Breast epithelium (tissue), 4 donors: ENCODE results near the gene NUDT1. TPM values are rescaled to one million over a fixed set of nuclear protein-coding genes. Genes with fewer than 3 reads are reported as not detected.

Experiments used
- DNase-seq, 2 donors: peaks; one replicate each; pipeline ENCODE4 v3.0.0-alpha.2; 2019; ENCODE audit warnings: low spot score in 2 of 2
- H3K27ac ChIP-seq, 2 donors: fragments of 200-600 bp; sonication (generic) in 1 of 2; one replicate each; pipeline ENCODE4 v1.5.1; 2016 to 2019; ENCODE audit warnings: mild to moderate bottlenecking in 1 of 2
- H3K27me3 ChIP-seq, 2 donors: fragments of 200-600 bp; sonication (generic) in 1 of 2; one replicate each; pipeline versions ENCODE4 v1.5.1 to v1.6.0; 2017 to 2019; ENCODE audit warnings: control low read depth in 1 of 2, mild to moderate bottlenecking in 1 of 2
- H3K36me3 ChIP-seq: fragments of 200-600 bp; one replicate; pipeline ENCODE4 v1.5.1; 2019
- H3K4me1 ChIP-seq, 2 donors: fragments of 200-600 bp; sonication (generic); one replicate each; pipeline ENCODE4 v1.5.1; 2016 to 2019; ENCODE audit warnings: control low read depth in 1 of 2
- H3K4me3 ChIP-seq, 3 donors: fragments of 200-600 bp; sonication (generic); 1 replicate in 2 of 3; 2 replicates in 1 of 3; pipeline ENCODE4 v1.5.1; 2016 to 2019; ENCODE audit warnings: mild to moderate bottlenecking in 3 of 3, moderate library complexity in 2 of 3
- H3K9me3 ChIP-seq, 2 donors: fragments of 200-600 bp; sonication (generic) in 1 of 2; one replicate each; pipeline ENCODE4 v1.5.1; 2016 to 2019; ENCODE audit warnings: control low read depth in 1 of 2
- POLR2A ChIP-seq: fragments of 450-650 bp; IDR thresholded peaks from one replicate; pipeline ENCODE4 v1.6.1; 2016; ENCODE audit warnings: antibody characterized with exemption, mild to moderate bottlenecking, moderate library complexity
- POLR2AphosphoS5 ChIP-seq, 3 donors: sonication (generic); formaldehyde crosslinking; IDR thresholded peaks; one replicate each; pipeline ENCODE4 v1.6.1; 2017; ENCODE audit warnings: antibody characterized with exemption in 3 of 3
- intact Hi-C: fragments of 100-400 bp; cut with DNase I; formaldehyde crosslinking; loops from one replicate; pipeline ENCODE4 v1.15.1; 2023; ENCODE audit warnings: low total_unique reads
- total RNA-seq, 3 donors: library from RNA; depleted of rRNA; stranded (reverse); fragments of >200 nt; gene quantifications; one replicate each; pipeline ENCODE4 v1.1.0, GENCODE V29; 2016
- TF ChIP-seq, protein P1 (sequence below), 3 donors: fragments of 450-650 bp; IDR thresholded peaks; one replicate each; pipeline ENCODE4 v1.5.1; 2016 to 2017; ENCODE audit warnings: antibody characterized with exemption in 3 of 3, mild to moderate bottlenecking in 3 of 3, moderate library complexity in 3 of 3

NUDT1 gene
- total RNA-seq, 3 donors from 2014 or later, result 13.3 to 28.5 (median 18.0) TPM

DNA sequence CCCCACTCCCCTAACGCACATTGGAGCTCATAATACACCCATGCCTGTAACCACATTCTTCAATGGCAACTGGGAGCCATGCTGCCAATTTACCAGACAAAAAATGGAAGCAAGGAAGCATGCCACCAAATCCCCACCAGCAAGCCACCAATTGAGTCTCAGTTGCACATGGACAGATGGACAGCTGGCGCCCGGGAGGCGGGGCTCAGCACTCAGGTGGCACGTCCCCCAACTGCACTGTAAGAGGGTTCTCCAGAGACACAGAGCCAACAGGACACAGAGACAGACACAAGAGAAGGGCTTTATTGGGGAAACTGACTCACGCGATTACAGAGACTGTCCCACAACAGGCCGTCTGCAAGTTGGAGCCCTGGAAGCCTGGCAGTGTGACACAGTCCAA is 11.8 kb upstream of the NUDT1 start:
- no peaks in the 10 kb centered on the region for H3K27me3 ChIP-seq
- no peak overlapping the region for H3K4me3 ChIP-seq
- DNase-seq, result no peak
- no peaks in the 10 kb centered on the region for H3K9me3 ChIP-seq
- no peak overlapping the region for H3K27ac ChIP-seq
- intact Hi-C loops, result no loop called here
- TF ChIP-seq, protein P1, sequence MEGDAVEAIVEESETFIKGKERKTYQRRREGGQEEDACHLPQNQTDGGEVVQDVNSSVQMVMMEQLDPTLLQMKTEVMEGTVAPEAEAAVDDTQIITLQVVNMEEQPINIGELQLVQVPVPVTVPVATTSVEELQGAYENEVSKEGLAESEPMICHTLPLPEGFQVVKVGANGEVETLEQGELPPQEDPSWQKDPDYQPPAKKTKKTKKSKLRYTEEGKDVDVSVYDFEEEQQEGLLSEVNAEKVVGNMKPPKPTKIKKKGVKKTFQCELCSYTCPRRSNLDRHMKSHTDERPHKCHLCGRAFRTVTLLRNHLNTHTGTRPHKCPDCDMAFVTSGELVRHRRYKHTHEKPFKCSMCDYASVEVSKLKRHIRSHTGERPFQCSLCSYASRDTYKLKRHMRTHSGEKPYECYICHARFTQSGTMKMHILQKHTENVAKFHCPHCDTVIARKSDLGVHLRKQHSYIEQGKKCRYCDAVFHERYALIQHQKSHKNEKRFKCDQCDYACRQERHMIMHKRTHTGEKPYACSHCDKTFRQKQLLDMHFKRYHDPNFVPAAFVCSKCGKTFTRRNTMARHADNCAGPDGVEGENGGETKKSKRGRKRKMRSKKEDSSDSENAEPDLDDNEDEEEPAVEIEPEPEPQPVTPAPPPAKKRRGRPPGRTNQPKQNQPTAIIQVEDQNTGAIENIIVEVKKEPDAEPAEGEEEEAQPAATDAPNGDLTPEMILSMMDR (IDR thresholded peaks at IDR 0.05), result no peak
- TF ChIP-seq POLR2AphosphoS5 (IDR thresholded peaks at IDR 0.05), result no peak
- no peak for TF ChIP-seq POLR2A
- no peaks in the 10 kb centered on the region for H3K36me3 ChIP-seq
- peaks cover 6 to 11% of the 10 kb centered on the region in 2 donors for H3K4me1 ChIP-seq

DNA sequence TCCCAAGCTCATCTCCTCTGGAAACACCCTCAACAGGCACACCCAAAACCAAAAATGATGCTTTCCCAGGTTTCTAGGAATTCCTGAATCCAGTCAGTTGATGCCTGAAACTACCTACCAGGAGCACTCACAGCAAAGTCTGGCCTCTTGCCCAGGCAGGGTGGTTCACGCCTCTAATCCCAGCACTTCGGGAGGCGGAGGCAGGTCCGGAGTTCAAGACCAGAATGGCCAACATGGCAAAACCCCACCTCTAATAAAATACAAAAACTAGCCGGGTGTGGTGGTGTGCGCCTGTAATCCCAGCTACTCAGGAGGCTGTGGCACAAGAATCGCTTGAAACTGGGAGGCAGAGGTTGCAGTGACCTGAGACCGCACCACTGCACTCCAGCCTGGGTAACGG is 11.1 kb upstream of the NUDT1 start:
- intact Hi-C loops, result no loop called here
- TF ChIP-seq, protein P1 (IDR thresholded peaks at IDR 0.05), result no peak
- TF ChIP-seq POLR2AphosphoS5 (IDR thresholded peaks at IDR 0.05) (no peak), POLR2A (no peak)

DNA sequence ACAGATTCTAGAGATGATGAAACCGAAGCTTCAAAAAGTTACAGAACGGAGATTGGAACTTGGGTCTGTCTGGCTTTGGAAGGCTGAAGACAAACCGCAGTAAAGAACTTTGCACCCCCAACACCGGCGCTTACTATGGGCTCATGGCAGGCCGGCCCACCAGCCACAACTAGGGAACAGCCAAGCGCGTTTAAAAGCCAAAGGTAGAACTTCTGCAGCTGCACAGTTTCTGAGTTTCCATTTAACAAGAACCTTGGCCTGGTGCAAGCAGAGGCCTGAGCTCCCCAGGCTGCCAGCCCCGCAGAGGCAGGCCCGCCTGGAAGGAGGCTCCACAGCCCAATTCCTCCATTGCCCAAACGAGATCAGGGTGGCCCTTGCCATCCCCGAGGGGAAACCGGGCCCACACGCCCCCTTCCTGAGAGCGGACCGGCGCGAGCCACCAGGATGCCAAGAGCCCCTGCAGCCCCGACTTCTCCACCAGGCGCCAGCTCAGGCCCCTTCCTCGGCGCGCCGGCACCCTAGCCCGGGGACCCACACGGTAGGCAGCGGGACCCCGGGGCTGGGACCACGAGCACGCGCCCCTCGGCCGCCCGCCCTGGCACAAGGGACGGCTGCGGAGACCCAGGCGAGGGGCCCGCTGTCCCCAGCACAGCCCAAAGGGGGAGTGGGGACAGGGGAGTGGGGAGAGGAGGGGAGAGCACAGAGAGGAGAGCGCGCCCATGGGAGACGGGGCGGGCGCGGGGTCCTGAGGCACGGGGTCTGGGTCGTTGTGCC is 9.8 kb upstream of the NUDT1 start:
- Histone ChIP-seq H3K9me3 (no peaks in the 10 kb centered on the region), H3K27me3 (no peaks in the 10 kb centered on the region), H3K36me3 (no peaks in the 10 kb centered on the region), H3K4me1 (peaks cover 6 to 11% of the 10 kb centered on the region in 2 donors), H3K4me3 (peak overlapping the region; percentile 72 to 100 (median 99)), H3K27ac (peak overlapping the region; percentile 62 to 75)
- TF ChIP-seq POLR2AphosphoS5 (IDR thresholded peaks at IDR 0.05) (no peak), POLR2A (no peak)
- TF ChIP-seq, protein P1 (IDR thresholded peaks at IDR 0.05), result no peak
- intact Hi-C loops, result no loop called here
- DNase-seq, result no peak

More for the DNA sequence above, 11.1 kb upstream of the NUDT1 start:
- no peak overlapping the region for H3K4me3 ChIP-seq
- no peaks in the 10 kb centered on the region for H3K36me3 ChIP-seq
- DNase-seq, result no peak
- H3K27ac ChIP-seq, result no peak overlapping the region
- H3K27me3 ChIP-seq, result no peaks in the 10 kb centered on the region
- H3K9me3 ChIP-seq, result no peaks in the 10 kb centered on the region
- H3K4me1 ChIP-seq, result peaks cover 6 to 11% of the 10 kb centered on the region in 2 donors

DNA sequence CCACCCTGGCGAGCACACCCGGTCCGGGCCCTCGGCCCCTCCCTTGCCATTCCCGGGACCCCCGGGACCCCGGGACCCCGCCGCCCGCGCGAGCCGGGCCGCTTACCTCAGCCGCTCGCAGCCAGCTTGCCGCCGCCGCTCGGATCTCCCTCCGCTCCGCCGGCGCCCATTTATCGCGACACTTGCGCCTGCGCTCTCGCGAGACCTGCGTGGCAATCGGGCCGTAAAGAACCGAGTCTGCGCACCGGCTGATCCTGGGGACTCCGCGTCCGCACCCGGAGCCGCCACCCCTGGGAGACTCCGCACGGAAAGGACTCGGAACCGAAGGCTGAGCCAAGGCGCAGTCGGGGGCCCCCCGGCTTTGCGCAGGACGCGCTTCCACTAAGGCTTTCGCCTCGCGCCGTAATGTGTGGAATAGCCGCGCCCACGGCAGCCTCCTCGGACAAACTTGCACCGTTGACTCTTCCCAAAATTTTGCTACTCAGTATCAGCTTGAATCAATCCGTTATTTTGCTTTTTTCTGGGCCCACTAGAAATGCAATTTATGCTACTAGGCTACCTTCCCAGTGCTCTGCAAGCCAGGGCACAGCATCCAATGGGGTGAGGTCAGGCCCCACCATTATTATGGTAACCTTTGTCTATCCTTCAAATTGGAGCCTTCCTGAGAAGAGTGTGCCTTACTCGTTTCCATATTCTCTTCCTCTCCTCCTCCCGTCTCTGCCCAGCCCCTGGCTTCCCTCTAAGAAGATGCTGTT is 9.1 kb upstream of the NUDT1 start, which contains the start of gene MAD1L1:
MAD1L1 (minus strand) TSS at position 180 of the 755 bp plus-strand sequence. CDS start 2,812 bp downstream, outside the sequence.
- H3K27ac ChIP-seq, result peak within 1 kb of the TSS; percentile 62 to 75
- H3K4me1 ChIP-seq, result peaks cover 6 to 11% of the 10 kb centered on the region in 2 donors
- H3K27me3 ChIP-seq, result no peaks in the 10 kb centered on the region
- DNase-seq, result peak; percentile 78 to 90
- TF ChIP-seq, protein P1 (IDR thresholded peaks at IDR 0.05), result no peak
- peak in 1 of 3 donors; percentile 49 for TF ChIP-seq POLR2AphosphoS5 (IDR thresholded peaks at IDR 0.05)
- no peak for TF ChIP-seq POLR2A
- intact Hi-C loops, result no loop called here
- H3K36me3 ChIP-seq, result no peaks in the 10 kb centered on the region
- H3K4me3 ChIP-seq, result peak within 1 kb of the TSS; percentile 72 to 100 (median 99)
- no peaks in the 10 kb centered on the region for H3K9me3 ChIP-seq

DNA sequence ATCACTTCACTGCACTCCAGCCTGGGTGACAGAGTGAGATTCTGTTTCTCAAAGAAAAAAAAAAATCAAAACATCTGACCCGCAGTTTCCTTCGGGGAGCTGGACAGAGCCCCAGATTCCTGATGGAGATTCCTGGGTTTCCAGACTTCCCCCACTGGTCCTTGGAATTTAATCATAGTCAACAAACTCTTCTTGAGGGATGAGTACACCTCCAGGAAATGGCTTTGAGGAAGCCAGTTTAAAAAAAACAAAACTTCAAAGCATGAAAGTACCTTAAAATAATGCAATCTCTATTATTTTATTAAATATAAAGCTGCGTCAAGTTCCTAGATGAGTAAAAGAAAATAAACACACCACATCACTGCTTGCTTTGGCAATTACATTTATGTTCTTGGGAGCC is 8.1 kb upstream of the NUDT1 start:
- H3K4me1 ChIP-seq, result peaks cover 6 to 11% of the 10 kb centered on the region in 2 donors
- H3K27me3 ChIP-seq, result no peaks in the 10 kb centered on the region
- intact Hi-C loops, result no loop called here
- no peaks in the 10 kb centered on the region for H3K9me3 ChIP-seq
- no peak overlapping the region for H3K27ac ChIP-seq
- H3K36me3 ChIP-seq, result no peaks in the 10 kb centered on the region
- no peak for DNase-seq
- TF ChIP-seq, protein P1 (IDR thresholded peaks at IDR 0.05), result no peak
- no peak for TF ChIP-seq POLR2A
- H3K4me3 ChIP-seq, result no peak overlapping the region
